WTC11 (cell line): ENCODE data around the gene AK9. TPM values are rescaled to one million over a fixed set of nuclear protein-coding genes. Genes with fewer than 3 reads are reported as not detected.
A peak's percentile ranks its signal among the peaks of the same experiment; 100 is the strongest.

Experiments
- ATAC-seq: fragments of 200-7000 bp; cut with Tn5 transposase; 2 replicates; pipeline ENCODE4 v1.10.0; 2021; ENCODE audit warnings: mild to moderate bottlenecking, moderate library complexity
- Bru-seq: library from RNA; stranded (reverse); fragments of 400-500 nt; gene quantifications from one replicate; lab custom pipeline; 2021; lab: Mats Ljungman, UMichigan
- CTCF ChIA-PET: fragments of 300-600 bp; sonication (Branson Sonifier 250); formaldehyde crosslinking; loops from one replicate; lab custom pipeline; 2021; ENCODE audit warnings: antibody characterized with exemption; lab: Charles Lee
- POLR2A ChIA-PET: fragments of 350-600 bp; sonication (Branson Sonifier 250); formaldehyde crosslinking; loops from one replicate; lab custom pipeline; 2021; ENCODE audit warnings: antibody characterized with exemption; lab: Charles Lee
- DNase-seq: peaks from one replicate; pipeline ENCODE4 v3.0.0; 2021; ENCODE audit warnings: low spot score
- H3K27ac Mint-ChIP-seq: 2 replicates; pipeline ENCODE4 v1.8.0; 2021; ENCODE audit warnings: mixed read lengths
- H3K27me3 Mint-ChIP-seq: 2 replicates; pipeline ENCODE4 v1.8.0; 2021; ENCODE audit warnings: low read depth, mild to moderate bottlenecking, moderate library complexity, mixed read lengths
- H3K36me3 Mint-ChIP-seq: 2 replicates; pipeline ENCODE4 v1.8.0; 2021; ENCODE audit warnings: mixed read lengths
- H3K4me1 Mint-ChIP-seq: 2 replicates; pipeline ENCODE4 v1.8.0; 2022; ENCODE audit warnings: mixed read lengths
- H3K4me3 Mint-ChIP-seq: 2 replicates; pipeline ENCODE4 v1.8.0; 2021; ENCODE audit warnings: mild to moderate bottlenecking, moderate library complexity, mixed read lengths
- H3K9me3 Mint-ChIP-seq: 2 replicates; pipeline ENCODE4 v1.8.0; 2021; ENCODE audit warnings: mixed read lengths
- CREM ChIP-seq: sonication (generic); formaldehyde crosslinking; IDR thresholded peaks from 2 replicates; pipeline ENCODE4 v1.8.1; 2022; ENCODE audit warnings: mild to moderate bottlenecking, missing genetic modification reagents, moderate library complexity
- GABPB1 ChIP-seq: sonication (generic); formaldehyde crosslinking; IDR thresholded peaks from 2 replicates; pipeline ENCODE4 v1.8.1; 2023; ENCODE audit warnings: mild to moderate bottlenecking, missing genetic modification reagents
- IRF2 ChIP-seq: sonication (generic); formaldehyde crosslinking; IDR thresholded peaks from 2 replicates; pipeline ENCODE4 v1.8.0; 2022; ENCODE audit warnings: low read depth, missing genetic modification reagents, borderline replicate concordance
- SP1 ChIP-seq: sonication (generic); formaldehyde crosslinking; conservative IDR thresholded peaks from 2 replicates; pipeline ENCODE4 v1.8.1; 2022; ENCODE audit warnings: missing genetic modification reagents
- ZNF121 ChIP-seq: sonication (generic); formaldehyde crosslinking; IDR thresholded peaks from 2 replicates; pipeline ENCODE4 v1.8.0; 2023; ENCODE audit warnings: missing genetic modification reagents
- ZNF232 ChIP-seq: sonication (generic); formaldehyde crosslinking; IDR thresholded peaks from 2 replicates; pipeline ENCODE4 v1.8.0; 2022; ENCODE audit warnings: mild to moderate bottlenecking, missing genetic modification reagents
- ZNF671 ChIP-seq: fragments of 250-450 bp; sonication (Bioruptor Pico); IDR thresholded peaks from 2 replicates; pipeline ENCODE4 v1.8.0; 2021; ENCODE audit warnings: mild to moderate bottlenecking
- long read RNA-seq, 3 experiments: library from RNA in 1 of 3; library from capped mRNA in 1 of 3; library from polyadenylated mRNA in 1 of 3; unstranded in 2 of 3; stranded (forward) in 1 of 3; transcript quantifications; one replicate each; pipeline ENCODE4 v2.0.0, GENCODE V29; 2021
- total RNA-seq: library from RNA; stranded (reverse); gene quantifications from 3 replicates; pipeline ENCODE4 v1.2.3, GENCODE V29; 2021
- TF ChIP-seq, protein P1 (sequence below): sonication (generic); formaldehyde crosslinking; IDR thresholded peaks from 2 replicates; pipeline ENCODE4 v1.8.0; 2022; ENCODE audit warnings: mild to moderate bottlenecking, missing genetic modification reagents
- TF ChIP-seq, protein P2 (sequence below): sonication (generic); formaldehyde crosslinking; IDR thresholded peaks from 2 replicates; pipeline ENCODE4 v1.8.0; 2022; ENCODE audit warnings: mild to moderate bottlenecking, missing genetic modification reagents
- TF ChIP-seq, protein P3 (sequence below): sonication (generic); formaldehyde crosslinking; IDR thresholded peaks from 2 replicates; pipeline ENCODE4 v1.8.1; 2022; ENCODE audit warnings: mild to moderate bottlenecking, moderate library complexity, missing genetic modification reagents
- TF ChIP-seq, protein P4 (sequence below): sonication (generic); formaldehyde crosslinking; IDR thresholded peaks from 2 replicates; pipeline ENCODE4 v1.8.1; 2022; ENCODE audit warnings: low read depth, missing genetic modification reagents, borderline replicate concordance
- TF ChIP-seq, protein P5 (sequence below): sonication (generic); formaldehyde crosslinking; IDR thresholded peaks from 2 replicates; pipeline ENCODE4 v1.8.0; 2023; ENCODE audit warnings: missing genetic modification reagents
- TF ChIP-seq, protein P6 (sequence below): sonication (generic); formaldehyde crosslinking; IDR thresholded peaks from 2 replicates; pipeline ENCODE4 v1.8.1; 2023; ENCODE audit warnings: mild to moderate bottlenecking, missing genetic modification reagents, moderate library complexity
- TF ChIP-seq, protein P7 (sequence below): fragments of 250-450 bp; sonication (Bioruptor Pico); IDR thresholded peaks from 2 replicates; pipeline ENCODE4 v1.9.0; 2021; ENCODE audit warnings: mild to moderate bottlenecking
- TF ChIP-seq, protein P8 (sequence below): sonication (generic); formaldehyde crosslinking; conservative IDR thresholded peaks from 2 replicates; pipeline ENCODE4 v1.8.1; 2022; ENCODE audit warnings: mild to moderate bottlenecking, missing genetic modification reagents

Gene AK9
- 3.7 to 4.6 TPM (median 4.3 TPM) in 3 replicates for total RNA-seq
- Bru-seq, nascent RNA: percentile 37 among the genes with signal in this experiment
- long read RNA-seq, experiment 1, partial matches to known transcripts: 4 of 19 reads
- long read RNA-seq, experiment 1, other reads (novel, unspliced or antisense): 14 of 19 reads
- long read RNA-seq, experiment 2, partial matches to known transcripts: 4 of 5 reads
- long read RNA-seq, experiment 2, other reads (novel, unspliced or antisense): 1 of 5 reads
- long read RNA-seq, experiment 3, partial matches to known transcripts: 1 of 6 reads
- long read RNA-seq, experiment 3, other reads (novel, unspliced or antisense): 5 of 6 reads

DNA sequence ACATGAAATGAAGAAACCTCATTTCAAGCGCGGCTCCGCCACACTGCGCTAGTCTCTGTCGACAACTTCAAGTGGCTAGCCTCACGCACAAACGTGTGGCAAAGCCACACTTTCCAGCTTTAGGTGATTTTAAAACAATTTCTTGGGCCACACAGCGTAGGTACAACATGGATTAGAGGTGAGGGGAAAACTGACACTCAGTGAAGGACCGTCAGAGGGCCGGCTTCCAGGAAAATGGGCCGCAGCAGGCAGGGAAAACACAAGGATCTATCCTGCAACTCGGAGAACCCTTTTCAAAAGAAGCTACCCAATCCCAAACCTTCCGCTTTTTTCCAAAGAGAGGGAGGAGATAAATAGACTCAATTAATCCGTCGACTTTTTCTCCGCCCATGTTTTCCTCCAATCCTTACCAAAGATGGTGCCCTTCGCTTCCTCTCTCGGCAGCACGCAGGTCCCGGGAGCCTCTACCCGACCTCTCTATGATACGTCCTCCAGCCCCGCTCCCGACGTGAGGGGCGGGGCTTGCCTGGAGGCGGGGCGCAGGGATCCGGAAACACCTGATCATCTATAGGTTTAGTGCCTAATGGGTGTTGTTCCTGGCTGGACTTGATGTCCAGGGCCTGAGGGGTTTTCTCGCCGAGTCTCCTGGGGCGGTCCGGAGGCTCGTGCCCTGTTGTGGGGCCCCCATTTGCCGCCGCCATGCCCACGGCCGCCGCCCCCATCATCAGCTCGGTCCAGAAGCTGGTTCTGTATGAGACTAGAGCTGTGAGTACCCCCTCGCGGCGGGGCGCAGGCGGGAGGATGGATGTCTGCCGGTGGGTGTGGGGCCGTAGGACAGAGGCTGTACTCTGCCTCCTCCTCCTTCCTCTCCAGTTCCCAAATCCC is at the start of gene AK9, which contains the start of gene FIG4:
AK9 (minus strand) TSS at position 466 of the 885 bp plus-strand sequence. CDS start 15,457 bp downstream, outside the sequence.
FIG4 (plus strand) TSS at position 560 of the 885 bp plus-strand sequence; CDS start at position 700, 140 bp downstream.
- Mint-ChIP-seq H3K4me1 (peaks cover 17% of the 10 kb centered on the region), H3K36me3 (peaks cover 7% of the 10 kb centered on the region), H3K9me3 (peaks cover 2% of the 10 kb centered on the region), H3K27ac (peak within 1 kb of the TSS; percentile 98), H3K4me3 (peak within 1 kb of the TSS; percentile 87), H3K27me3 (no peaks in the 10 kb centered on the region)
- ATAC-seq (peak; percentile 97), DNase-seq (peak; percentile 96)
- ChIA-PET POLR2A (interaction anchor here (1.0 kb wide), 1 partner anchor 12 kb away, joined by 3 read pairs; no protein-coding TSS in a partner anchor), CTCF (interaction anchor here (0.6 to 1.8 kb wide), 8 partner anchors 11 to 349 kb away, joined by 3 to 9 read pairs (median 4); no protein-coding TSS in a partner anchor)
- TF ChIP-seq, protein P1, sequence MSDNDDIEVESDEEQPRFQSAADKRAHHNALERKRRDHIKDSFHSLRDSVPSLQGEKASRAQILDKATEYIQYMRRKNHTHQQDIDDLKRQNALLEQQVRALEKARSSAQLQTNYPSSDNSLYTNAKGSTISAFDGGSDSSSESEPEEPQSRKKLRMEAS (CRISPR knock-in tag): peak; percentile 43; the same call in 1 of the 2 replicates
- TF ChIP-seq, protein P2, sequence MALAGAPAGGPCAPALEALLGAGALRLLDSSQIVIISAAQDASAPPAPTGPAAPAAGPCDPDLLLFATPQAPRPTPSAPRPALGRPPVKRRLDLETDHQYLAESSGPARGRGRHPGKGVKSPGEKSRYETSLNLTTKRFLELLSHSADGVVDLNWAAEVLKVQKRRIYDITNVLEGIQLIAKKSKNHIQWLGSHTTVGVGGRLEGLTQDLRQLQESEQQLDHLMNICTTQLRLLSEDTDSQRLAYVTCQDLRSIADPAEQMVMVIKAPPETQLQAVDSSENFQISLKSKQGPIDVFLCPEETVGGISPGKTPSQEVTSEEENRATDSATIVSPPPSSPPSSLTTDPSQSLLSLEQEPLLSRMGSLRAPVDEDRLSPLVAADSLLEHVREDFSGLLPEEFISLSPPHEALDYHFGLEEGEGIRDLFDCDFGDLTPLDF (CRISPR knock-in tag): 0 out of 2 replicates have a peak, but pooled peaks have one; percentile 35
- TF ChIP-seq, protein P3, sequence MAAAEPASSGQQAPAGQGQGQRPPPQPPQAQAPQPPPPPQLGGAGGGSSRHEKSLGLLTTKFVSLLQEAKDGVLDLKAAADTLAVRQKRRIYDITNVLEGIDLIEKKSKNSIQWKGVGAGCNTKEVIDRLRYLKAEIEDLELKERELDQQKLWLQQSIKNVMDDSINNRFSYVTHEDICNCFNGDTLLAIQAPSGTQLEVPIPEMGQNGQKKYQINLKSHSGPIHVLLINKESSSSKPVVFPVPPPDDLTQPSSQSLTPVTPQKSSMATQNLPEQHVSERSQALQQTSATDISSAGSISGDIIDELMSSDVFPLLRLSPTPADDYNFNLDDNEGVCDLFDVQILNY (CRISPR knock-in tag): 0 out of 2 replicates have a peak, but pooled peaks have one; percentile 55
- TF ChIP-seq ZNF671 (no peak), IRF2 (CRISPR knock-in tag) (no peak), CREM (CRISPR knock-in tag) (peak; percentile 71), ZNF232 (CRISPR knock-in tag) (peak; percentile 47; the same call in 1 of the 2 replicates), SP1 (CRISPR knock-in tag) (peak; percentile 82)
- TF ChIP-seq, protein P4, sequence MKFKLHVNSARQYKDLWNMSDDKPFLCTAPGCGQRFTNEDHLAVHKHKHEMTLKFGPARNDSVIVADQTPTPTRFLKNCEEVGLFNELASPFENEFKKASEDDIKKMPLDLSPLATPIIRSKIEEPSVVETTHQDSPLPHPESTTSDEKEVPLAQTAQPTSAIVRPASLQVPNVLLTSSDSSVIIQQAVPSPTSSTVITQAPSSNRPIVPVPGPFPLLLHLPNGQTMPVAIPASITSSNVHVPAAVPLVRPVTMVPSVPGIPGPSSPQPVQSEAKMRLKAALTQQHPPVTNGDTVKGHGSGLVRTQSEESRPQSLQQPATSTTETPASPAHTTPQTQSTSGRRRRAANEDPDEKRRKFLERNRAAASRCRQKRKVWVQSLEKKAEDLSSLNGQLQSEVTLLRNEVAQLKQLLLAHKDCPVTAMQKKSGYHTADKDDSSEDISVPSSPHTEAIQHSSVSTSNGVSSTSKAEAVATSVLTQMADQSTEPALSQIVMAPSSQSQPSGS (CRISPR knock-in tag): no peak
- TF ChIP-seq, protein P5, sequence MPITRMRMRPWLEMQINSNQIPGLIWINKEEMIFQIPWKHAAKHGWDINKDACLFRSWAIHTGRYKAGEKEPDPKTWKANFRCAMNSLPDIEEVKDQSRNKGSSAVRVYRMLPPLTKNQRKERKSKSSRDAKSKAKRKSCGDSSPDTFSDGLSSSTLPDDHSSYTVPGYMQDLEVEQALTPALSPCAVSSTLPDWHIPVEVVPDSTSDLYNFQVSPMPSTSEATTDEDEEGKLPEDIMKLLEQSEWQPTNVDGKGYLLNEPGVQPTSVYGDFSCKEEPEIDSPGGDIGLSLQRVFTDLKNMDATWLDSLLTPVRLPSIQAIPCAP: no peak
- TF ChIP-seq, protein P6, sequence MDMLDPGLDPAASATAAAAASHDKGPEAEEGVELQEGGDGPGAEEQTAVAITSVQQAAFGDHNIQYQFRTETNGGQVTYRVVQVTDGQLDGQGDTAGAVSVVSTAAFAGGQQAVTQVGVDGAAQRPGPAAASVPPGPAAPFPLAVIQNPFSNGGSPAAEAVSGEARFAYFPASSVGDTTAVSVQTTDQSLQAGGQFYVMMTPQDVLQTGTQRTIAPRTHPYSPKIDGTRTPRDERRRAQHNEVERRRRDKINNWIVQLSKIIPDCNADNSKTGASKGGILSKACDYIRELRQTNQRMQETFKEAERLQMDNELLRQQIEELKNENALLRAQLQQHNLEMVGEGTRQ (CRISPR knock-in tag): peak; percentile 69

DNA sequence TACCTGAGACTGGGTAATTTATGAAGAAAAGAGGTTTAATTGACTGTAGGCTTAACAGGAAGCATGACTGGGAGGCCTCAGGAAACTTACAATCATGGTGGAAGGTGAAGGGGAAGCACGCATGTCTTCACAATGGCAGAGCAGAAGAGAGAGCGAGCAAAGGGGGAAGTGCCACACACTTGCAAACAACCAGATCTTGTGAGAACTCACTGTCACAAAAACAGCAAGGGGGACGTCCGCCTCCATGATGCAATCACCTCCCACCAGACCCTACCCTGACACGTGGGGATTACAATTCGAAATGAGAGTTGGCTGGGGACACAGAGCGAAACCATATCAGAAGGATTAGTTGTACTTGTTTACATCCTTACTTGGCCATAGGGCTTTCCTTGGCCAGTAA is 49.8 kb upstream of the AK9 start:
- H3K9me3 Mint-ChIP-seq: peaks cover 8% of the 10 kb centered on the region; the same call in 1 of the 2 replicates
- TF ChIP-seq, protein P7, sequence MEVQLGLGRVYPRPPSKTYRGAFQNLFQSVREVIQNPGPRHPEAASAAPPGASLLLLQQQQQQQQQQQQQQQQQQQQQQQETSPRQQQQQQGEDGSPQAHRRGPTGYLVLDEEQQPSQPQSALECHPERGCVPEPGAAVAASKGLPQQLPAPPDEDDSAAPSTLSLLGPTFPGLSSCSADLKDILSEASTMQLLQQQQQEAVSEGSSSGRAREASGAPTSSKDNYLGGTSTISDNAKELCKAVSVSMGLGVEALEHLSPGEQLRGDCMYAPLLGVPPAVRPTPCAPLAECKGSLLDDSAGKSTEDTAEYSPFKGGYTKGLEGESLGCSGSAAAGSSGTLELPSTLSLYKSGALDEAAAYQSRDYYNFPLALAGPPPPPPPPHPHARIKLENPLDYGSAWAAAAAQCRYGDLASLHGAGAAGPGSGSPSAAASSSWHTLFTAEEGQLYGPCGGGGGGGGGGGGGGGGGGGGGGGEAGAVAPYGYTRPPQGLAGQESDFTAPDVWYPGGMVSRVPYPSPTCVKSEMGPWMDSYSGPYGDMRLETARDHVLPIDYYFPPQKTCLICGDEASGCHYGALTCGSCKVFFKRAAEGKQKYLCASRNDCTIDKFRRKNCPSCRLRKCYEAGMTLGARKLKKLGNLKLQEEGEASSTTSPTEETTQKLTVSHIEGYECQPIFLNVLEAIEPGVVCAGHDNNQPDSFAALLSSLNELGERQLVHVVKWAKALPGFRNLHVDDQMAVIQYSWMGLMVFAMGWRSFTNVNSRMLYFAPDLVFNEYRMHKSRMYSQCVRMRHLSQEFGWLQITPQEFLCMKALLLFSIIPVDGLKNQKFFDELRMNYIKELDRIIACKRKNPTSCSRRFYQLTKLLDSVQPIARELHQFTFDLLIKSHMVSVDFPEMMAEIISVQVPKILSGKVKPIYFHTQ (CRISPR knock-in tag): no peak
- TF ChIP-seq, protein P8, sequence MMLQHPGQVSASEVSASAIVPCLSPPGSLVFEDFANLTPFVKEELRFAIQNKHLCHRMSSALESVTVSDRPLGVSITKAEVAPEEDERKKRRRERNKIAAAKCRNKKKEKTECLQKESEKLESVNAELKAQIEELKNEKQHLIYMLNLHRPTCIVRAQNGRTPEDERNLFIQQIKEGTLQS (CRISPR knock-in tag): no peak
- TF ChIP-seq GABPB1 (CRISPR knock-in tag) (no peak), ZNF121 (no peak)
- no peak for DNase-seq
- H3K27ac Mint-ChIP-seq: peak overlapping the region; percentile 8; the same call in 1 of the 2 replicates
- no peaks in the 10 kb centered on the region for H3K27me3 Mint-ChIP-seq
- no peak for ATAC-seq
- POLR2A ChIA-PET: no interaction called here
- CTCF ChIA-PET: no interaction called here
- H3K36me3 Mint-ChIP-seq: peaks cover 31% of the 10 kb centered on the region
- peaks cover 29% of the 10 kb centered on the region for H3K4me1 Mint-ChIP-seq
- H3K4me3 Mint-ChIP-seq: no peak overlapping the region
